Osteoblast (primary cell): ENCODE data around the gene LMCD1. TPM values are rescaled to one million over a fixed set of nuclear protein-coding genes. Genes with fewer than 3 reads are reported as not detected.

Experiments
- DNase-seq: peaks from one replicate; pipeline ENCODE4 v3.0.0; 2011; ENCODE audit warnings: low spot score, mixed read lengths; ENCODE audit not compliant: insufficient read length; ENCODE audit errors: missing footprints
- H2AFZ ChIP-seq: 2 replicates; pipeline ENCODE4 v1.6.0; 2011; ENCODE audit warnings: mild to moderate bottlenecking, low read length
- H3K27ac ChIP-seq: 2 replicates; pipeline ENCODE4 v1.5.1; 2011; ENCODE audit warnings: mild to moderate bottlenecking, low read depth, low read length, moderate library complexity
- H3K27me3 ChIP-seq: 2 replicates; pipeline ENCODE4 v1.6.0; 2012; ENCODE audit warnings: mild to moderate bottlenecking, control low read depth, inconsistent platforms, low read length, moderate library complexity; ENCODE audit not compliant: insufficient read depth
- H3K36me3 ChIP-seq: 2 replicates; pipeline ENCODE4 v1.5.1; 2011; ENCODE audit warnings: mild to moderate bottlenecking, low read length, control low read depth, moderate library complexity; ENCODE audit not compliant: insufficient read depth
- H3K4me1 ChIP-seq: 2 replicates; pipeline ENCODE4 v1.5.1; 2011; ENCODE audit warnings: mild to moderate bottlenecking, low read length, control low read depth, moderate library complexity; ENCODE audit not compliant: insufficient read depth
- H3K4me2 ChIP-seq: 2 replicates; pipeline ENCODE4 v1.6.0; 2011; ENCODE audit warnings: mild to moderate bottlenecking, low read length; ENCODE audit not compliant: insufficient read depth
- H3K4me3 ChIP-seq: fragments of 200-600 bp; sonication (generic); 3 replicates; pipeline ENCODE4 v1.5.1; 2012; ENCODE audit warnings: mild to moderate bottlenecking, low read length, inconsistent platforms; ENCODE audit not compliant: insufficient read depth
- H3K79me2 ChIP-seq: 2 replicates; pipeline ENCODE4 v1.6.0; 2012; ENCODE audit warnings: mild to moderate bottlenecking, low read length, control low read depth, inconsistent platforms; ENCODE audit not compliant: insufficient read depth
- H3K9me3 ChIP-seq: 2 replicates; pipeline ENCODE4 v1.5.1; 2011; ENCODE audit warnings: low read depth, low read length, control low read depth
- H4K20me1 ChIP-seq: 2 replicates; pipeline ENCODE4 v1.6.0; 2012; ENCODE audit warnings: mild to moderate bottlenecking, low read length, control low read depth; ENCODE audit not compliant: insufficient read depth
- CTCF ChIP-seq: IDR thresholded peaks from 2 replicates; pipeline ENCODE4 v1.5.1; 2011; ENCODE audit warnings: mild to moderate bottlenecking, low read depth, low read length, moderate library complexity; ENCODE audit errors: extremely low read depth
- total RNA-seq: library from RNA; depleted of rRNA; stranded (reverse); fragments of >200 nt; gene quantifications from 2 replicates; pipeline ENCODE4 v1.2.3, GENCODE V29; 2012

The LMCD1 gene
- total RNA-seq, 1 donor, result 294 TPM

DNA sequence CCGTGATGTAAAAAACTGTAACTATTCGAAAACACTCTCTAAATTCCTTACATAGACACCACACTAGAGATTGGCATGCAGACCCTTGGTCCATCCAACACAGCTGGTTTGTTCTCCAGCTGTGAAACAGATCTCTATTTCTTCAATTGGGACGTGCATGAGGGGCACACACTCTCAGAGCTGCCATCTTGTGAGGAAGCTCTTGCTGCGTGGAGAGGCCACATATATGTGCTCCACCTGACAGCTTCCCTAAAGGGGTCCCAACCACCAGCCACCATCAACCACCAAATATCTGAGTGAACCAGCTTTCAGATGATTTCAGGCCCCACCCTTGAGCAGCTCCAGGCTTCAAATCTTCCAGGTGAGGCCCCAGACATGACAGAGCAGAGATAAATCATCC is 117.3 kb downstream of the LMCD1 start:
- peaks cover 5% of the 10 kb centered on the region for H3K27me3 ChIP-seq
- DNase-seq, result no peak
- H3K27ac ChIP-seq, result no peak overlapping the region
- H3K4me3 ChIP-seq, result no peak overlapping the region
- no peaks in the 10 kb centered on the region for H4K20me1 ChIP-seq
- H2AFZ ChIP-seq, result no peak overlapping the region
- H3K9me3 ChIP-seq, result no peaks in the 10 kb centered on the region
- peaks cover 17% of the 10 kb centered on the region for H3K4me1 ChIP-seq
- no peak for TF ChIP-seq CTCF
- no peaks in the 10 kb centered on the region for H3K79me2 ChIP-seq
- H3K4me2 ChIP-seq, result no peak overlapping the region
- no peaks in the 10 kb centered on the region for H3K36me3 ChIP-seq

DNA sequence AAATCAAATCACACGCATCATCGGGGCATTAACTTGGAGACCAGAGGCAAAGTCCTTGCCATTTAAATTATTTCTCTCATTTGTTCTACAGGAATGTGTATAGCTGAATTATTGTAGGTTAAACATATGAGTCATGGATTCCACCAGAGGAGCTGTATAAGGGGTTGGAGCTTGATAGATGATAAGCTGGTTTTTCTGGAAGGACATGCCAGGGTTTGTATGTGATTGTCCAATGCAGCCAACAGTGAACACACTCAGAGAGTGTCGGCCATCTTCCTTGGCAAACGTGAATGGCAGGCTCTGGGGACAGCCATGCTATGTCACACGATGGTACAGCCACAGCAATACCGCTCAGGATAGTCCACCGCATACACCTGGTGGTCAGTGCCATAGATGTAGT is 117.9 kb downstream of the LMCD1 start:
- no peak for TF ChIP-seq CTCF
- no peak for DNase-seq
- H3K27ac ChIP-seq, result no peak overlapping the region
- H3K27me3 ChIP-seq, result peaks cover 5% of the 10 kb centered on the region
- peaks cover 17% of the 10 kb centered on the region for H3K4me1 ChIP-seq
- H3K79me2 ChIP-seq, result no peaks in the 10 kb centered on the region
- H3K4me2 ChIP-seq, result no peak overlapping the region
- no peaks in the 10 kb centered on the region for H3K36me3 ChIP-seq
- no peak overlapping the region for H3K4me3 ChIP-seq
- H2AFZ ChIP-seq, result no peak overlapping the region
- no peaks in the 10 kb centered on the region for H4K20me1 ChIP-seq
- no peaks in the 10 kb centered on the region for H3K9me3 ChIP-seq

DNA sequence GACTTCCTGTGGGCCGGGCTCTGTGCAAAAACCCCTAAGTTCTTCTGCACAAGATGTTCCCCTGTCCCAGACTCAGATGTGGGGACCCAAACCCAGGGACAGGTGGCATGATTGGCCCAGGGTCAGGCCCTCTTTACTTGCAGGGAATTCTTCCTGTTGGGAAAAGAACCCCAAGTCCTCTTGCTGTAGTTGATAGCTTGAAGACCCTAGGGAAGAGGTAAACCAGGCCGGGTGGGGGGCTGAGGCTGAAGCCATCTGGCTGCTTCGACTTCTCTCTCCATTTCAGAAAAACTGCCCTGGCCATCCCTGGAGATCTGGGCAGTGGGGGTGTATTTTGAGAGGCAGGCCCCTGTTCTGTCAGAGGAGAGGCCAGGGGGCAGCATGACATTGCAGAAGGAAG is 119.5 kb downstream of the LMCD1 start:
- H3K36me3 ChIP-seq, result no peaks in the 10 kb centered on the region
- peaks cover 5% of the 10 kb centered on the region for H3K27me3 ChIP-seq
- H3K9me3 ChIP-seq, result no peaks in the 10 kb centered on the region
- no peak overlapping the region for H2AFZ ChIP-seq
- no peaks in the 10 kb centered on the region for H4K20me1 ChIP-seq
- no peak overlapping the region for H3K4me2 ChIP-seq
- peak overlapping the region; percentile 34 for H3K27ac ChIP-seq
- H3K4me1 ChIP-seq, result peaks cover 27% of the 10 kb centered on the region
- no peak for DNase-seq
- H3K79me2 ChIP-seq, result no peaks in the 10 kb centered on the region
- TF ChIP-seq CTCF, result no peak
- H3K4me3 ChIP-seq, result no peak overlapping the region

GRCh38 chr3:8621872-8622271 is 120.2 kb downstream of the LMCD1 start:
- peak; percentile 95 for DNase-seq
- Histone ChIP-seq H3K4me2 (no peak overlapping the region), H3K4me3 (no peak overlapping the region), H3K9me3 (no peaks in the 10 kb centered on the region), H4K20me1 (no peaks in the 10 kb centered on the region), H3K79me2 (no peaks in the 10 kb centered on the region), H3K36me3 (no peaks in the 10 kb centered on the region), H2AFZ (peak overlapping the region; percentile 55), H3K27me3 (peaks cover 5% of the 10 kb centered on the region), H3K27ac (peak overlapping the region; percentile 37), H3K4me1 (peaks cover 27% of the 10 kb centered on the region)
- no peak for TF ChIP-seq CTCF
